Activated CD4-positive, alpha-beta T cell treated with anti-CD3 and anti-CD28 coated beads, Interleukin-2, amount 10 ng/mL, durations not matched to agents 7 days and 5 days (primary cell): Measurements from ENCODE around the gene SRMS. TPM values are rescaled to one million over a fixed set of nuclear protein-coding genes. Genes with fewer than 3 reads are reported as not detected.

ENCODE experiments used
- CTCF ChIA-PET: fragments of 350-600 bp; sonication (Branson Sonifier 250); formaldehyde crosslinking; loops from one replicate; lab custom pipeline; 2021; ENCODE audit warnings: antibody characterized with exemption; lab: Charles Lee
- POLR2A ChIA-PET: fragments of 350-600 bp; sonication (Branson Sonifier 250); formaldehyde crosslinking; loops from one replicate; lab custom pipeline; 2021; ENCODE audit warnings: antibody characterized with exemption; lab: Charles Lee
- DNase-seq: peaks from one replicate; pipeline ENCODE4 v3.0.0-alpha.2; 2020
- H3K27ac Mint-ChIP-seq: one replicate; pipeline ENCODE4 v1.8.0; 2021; ENCODE audit warnings: mild to moderate bottlenecking, moderate library complexity, mixed read lengths
- H3K27me3 Mint-ChIP-seq: one replicate; pipeline ENCODE4 v1.8.0; 2021; ENCODE audit warnings: mixed read lengths
- H3K36me3 Mint-ChIP-seq: one replicate; pipeline ENCODE4 v1.8.0; 2021; ENCODE audit warnings: low read depth, mixed read lengths
- H3K4me1 Mint-ChIP-seq: one replicate; pipeline ENCODE4 v1.8.0; 2021; ENCODE audit warnings: mixed read lengths
- H3K4me3 Mint-ChIP-seq: one replicate; pipeline ENCODE4 v1.8.0; 2021; ENCODE audit warnings: mild to moderate bottlenecking, moderate library complexity, mixed read lengths
- H3K9me3 Mint-ChIP-seq: one replicate; pipeline ENCODE4 v1.8.0; 2021; ENCODE audit warnings: mixed read lengths
- total RNA-seq, 2 experiments: library from RNA; stranded (reverse); gene quantifications; one replicate each; pipeline ENCODE4 v1.2.3, GENCODE V29; 2021

SRMS gene
- total RNA-seq, 2 experiments from 2014 or later, result not detected

- Mint-ChIP-seq H3K27ac (peak overlapping the region; percentile 80), H3K27me3 (no peaks in the 10 kb centered on the region), H3K9me3 (no peaks in the 10 kb centered on the region), H3K4me1 (peaks cover 24% of the 10 kb centered on the region), H3K36me3 (peaks cover 27% of the 10 kb centered on the region), H3K4me3 (peak overlapping the region; percentile 66)
- ChIA-PET POLR2A (no interaction called here), CTCF (interaction anchor here (0.9 to 2.3 kb wide), 5 partner anchors 21 to 91 kb away, joined by 3 to 8 read pairs (median 4); partner anchors contain the start of genes PTK6, RTEL1 and SRMS)
- DNase-seq, result peak; percentile 63
These were observed 20.0 kb upstream of the SRMS start for GRCh38 chr20:63567386-63568169.

DNA sequence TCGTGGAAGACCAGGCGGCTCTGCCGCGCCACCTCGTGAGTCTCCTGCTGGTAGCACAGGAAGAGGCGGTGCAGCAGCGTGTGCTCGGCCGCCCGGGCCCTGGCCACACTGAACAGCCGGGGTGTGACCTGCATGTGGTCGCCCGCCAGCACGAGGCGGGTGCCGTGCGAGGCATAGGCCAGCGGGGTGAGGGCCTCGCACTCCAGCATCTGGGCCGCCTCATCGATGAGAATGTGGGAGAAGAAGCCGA is 19.5 kb upstream of the SRMS start:
- ChIA-PET CTCF (interaction anchor here (0.9 to 2.3 kb wide), 4 partner anchors 20 to 91 kb away, joined by 3 to 8 read pairs (median 5); partner anchors contain the start of genes RTEL1 and SRMS), POLR2A (no interaction called here)
- DNase-seq, result no peak
- Mint-ChIP-seq H3K27ac (no peak overlapping the region), H3K4me1 (peaks cover 24% of the 10 kb centered on the region), H3K4me3 (no peak overlapping the region), H3K36me3 (peaks cover 27% of the 10 kb centered on the region), H3K9me3 (no peaks in the 10 kb centered on the region), H3K27me3 (no peaks in the 10 kb centered on the region)

DNA sequence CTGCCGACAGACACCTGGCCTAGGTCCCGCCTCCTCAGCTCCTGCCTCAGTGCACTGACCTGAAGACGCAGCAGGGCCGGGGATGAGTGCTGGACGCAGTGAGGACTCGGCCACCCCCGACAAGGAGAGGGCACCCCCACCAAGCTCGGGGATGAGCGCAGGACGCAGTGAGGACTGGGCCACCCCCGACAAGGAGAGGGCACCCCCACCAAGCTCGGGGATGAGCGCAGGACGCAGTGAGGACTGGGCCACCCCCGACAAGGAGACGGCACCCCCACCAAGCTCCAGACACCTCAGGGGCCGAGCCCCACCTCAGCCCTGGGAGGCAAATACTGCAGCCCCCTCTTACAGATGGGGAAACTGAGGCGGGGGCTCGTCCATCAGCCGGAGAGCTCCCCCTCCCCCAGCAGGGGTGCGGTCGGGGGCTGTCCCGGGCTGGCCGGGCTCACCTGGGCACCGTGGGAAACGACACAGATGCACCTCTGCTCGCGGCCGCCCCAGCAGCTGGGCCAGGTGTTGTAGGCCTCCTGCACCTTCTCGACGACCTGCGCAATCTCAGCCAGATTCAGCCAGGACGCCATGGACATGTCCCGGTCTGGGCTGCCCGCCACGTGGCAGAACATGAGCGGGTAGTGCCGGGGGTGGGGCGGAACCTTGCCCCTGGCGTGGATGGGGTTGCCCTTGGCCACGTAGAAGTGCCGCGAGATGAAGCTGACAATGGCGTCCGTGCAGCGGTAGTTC is 19.0 kb upstream of the SRMS start:
- Mint-ChIP-seq H3K9me3 (no peaks in the 10 kb centered on the region), H3K4me3 (no peak overlapping the region), H3K36me3 (peaks cover 27% of the 10 kb centered on the region), H3K27me3 (no peaks in the 10 kb centered on the region), H3K4me1 (peaks cover 24% of the 10 kb centered on the region), H3K27ac (no peak overlapping the region)
- DNase-seq, result no peak
- POLR2A ChIA-PET, result no interaction called here
- CTCF ChIA-PET, result interaction anchor here (1.3 to 1.6 kb wide), 2 partner anchors 12 to 69 kb away, joined by 3 to 4 read pairs; no protein-coding TSS in a partner anchor

DNA sequence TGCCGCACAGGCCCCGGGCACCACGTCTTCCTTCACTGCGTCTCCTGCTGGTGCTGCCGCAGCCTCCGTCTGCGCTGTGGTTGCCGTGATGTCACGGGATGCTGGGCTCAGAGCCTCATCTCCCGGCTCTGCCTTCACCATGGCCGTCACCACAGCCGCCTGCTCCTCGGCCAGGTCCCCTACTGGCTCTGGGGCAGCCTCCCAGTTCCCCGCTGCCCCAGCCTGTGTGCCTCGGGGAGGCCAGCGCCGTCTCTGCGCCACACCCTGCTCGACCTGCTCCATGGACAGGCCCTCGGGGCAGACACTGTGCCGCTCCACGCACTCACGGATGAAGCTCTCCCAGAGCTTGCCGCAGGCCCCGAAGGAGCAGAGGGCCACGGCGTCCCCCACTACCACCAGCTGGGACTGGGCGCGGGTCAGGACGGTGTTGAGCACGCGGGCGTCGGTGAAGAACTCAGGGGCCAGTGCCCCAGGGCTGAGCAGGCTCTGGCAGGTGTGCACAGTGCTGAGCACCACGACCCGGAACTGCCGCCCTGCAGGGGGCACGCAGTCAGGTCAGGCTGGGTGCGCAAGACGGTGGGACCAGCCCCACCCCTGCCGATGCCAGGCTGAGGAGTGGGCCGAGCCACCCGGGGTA is 18.3 kb upstream of the SRMS start:
- ChIA-PET CTCF (interaction anchor here (0.6 to 1.6 kb wide), 3 partner anchors 8 to 145 kb away, joined by 3 to 4 read pairs (median 3); partner anchors contain the start of gene HELZ2), POLR2A (no interaction called here)
- no peak for DNase-seq
- Mint-ChIP-seq H3K27me3 (no peaks in the 10 kb centered on the region), H3K9me3 (no peaks in the 10 kb centered on the region), H3K36me3 (peaks cover 32% of the 10 kb centered on the region), H3K27ac (no peak overlapping the region), H3K4me1 (peaks cover 24% of the 10 kb centered on the region), H3K4me3 (no peak overlapping the region)

- ChIA-PET CTCF (interaction anchor here (0.6 to 1.6 kb wide), 4 partner anchors 9 to 145 kb away, joined by 3 to 5 read pairs (median 4); partner anchors contain the start of genes HELZ2 and PTK6), POLR2A (no interaction called here)
- no peaks in the 10 kb centered on the region for H3K27me3 Mint-ChIP-seq
- DNase-seq, result no peak
- no peak overlapping the region for H3K4me3 Mint-ChIP-seq
- H3K9me3 Mint-ChIP-seq, result peaks cover 2% of the 10 kb centered on the region
- H3K27ac Mint-ChIP-seq, result no peak overlapping the region
- H3K4me1 Mint-ChIP-seq, result peaks cover 26% of the 10 kb centered on the region
- H3K36me3 Mint-ChIP-seq, result peaks cover 38% of the 10 kb centered on the region
These were observed 17.6 kb upstream of the SRMS start for GRCh38 chr20:63565021-63565698.

- ChIA-PET POLR2A (no interaction called here), CTCF (interaction anchor here (1.4 kb wide), 1 partner anchor 27 kb away, joined by 5 read pairs; the partner anchor contains the start of gene PTK6)
- peaks cover 2% of the 10 kb centered on the region for H3K9me3 Mint-ChIP-seq
- no peaks in the 10 kb centered on the region for H3K27me3 Mint-ChIP-seq
- H3K4me3 Mint-ChIP-seq, result no peak overlapping the region
- DNase-seq, result no peak
- H3K36me3 Mint-ChIP-seq, result peaks cover 38% of the 10 kb centered on the region
- peaks cover 22% of the 10 kb centered on the region for H3K4me1 Mint-ChIP-seq
- no peak overlapping the region for H3K27ac Mint-ChIP-seq
These were observed 16.7 kb upstream of the SRMS start for GRCh38 chr20:63564036-63564810.

- ChIA-PET CTCF (interaction anchor here (1.1 to 1.6 kb wide), 2 partner anchors 12 to 26 kb away, joined by 4 to 5 read pairs; no protein-coding TSS in a partner anchor), POLR2A (no interaction called here)
- Mint-ChIP-seq H3K4me3 (no peak overlapping the region), H3K27ac (no peak overlapping the region), H3K27me3 (no peaks in the 10 kb centered on the region), H3K9me3 (peaks cover 2% of the 10 kb centered on the region), H3K36me3 (peaks cover 38% of the 10 kb centered on the region), H3K4me1 (peaks cover 17% of the 10 kb centered on the region)
- no peak for DNase-seq
These were observed 15.8 kb upstream of the SRMS start for GRCh38 chr20:63563225-63563935.

DNA sequence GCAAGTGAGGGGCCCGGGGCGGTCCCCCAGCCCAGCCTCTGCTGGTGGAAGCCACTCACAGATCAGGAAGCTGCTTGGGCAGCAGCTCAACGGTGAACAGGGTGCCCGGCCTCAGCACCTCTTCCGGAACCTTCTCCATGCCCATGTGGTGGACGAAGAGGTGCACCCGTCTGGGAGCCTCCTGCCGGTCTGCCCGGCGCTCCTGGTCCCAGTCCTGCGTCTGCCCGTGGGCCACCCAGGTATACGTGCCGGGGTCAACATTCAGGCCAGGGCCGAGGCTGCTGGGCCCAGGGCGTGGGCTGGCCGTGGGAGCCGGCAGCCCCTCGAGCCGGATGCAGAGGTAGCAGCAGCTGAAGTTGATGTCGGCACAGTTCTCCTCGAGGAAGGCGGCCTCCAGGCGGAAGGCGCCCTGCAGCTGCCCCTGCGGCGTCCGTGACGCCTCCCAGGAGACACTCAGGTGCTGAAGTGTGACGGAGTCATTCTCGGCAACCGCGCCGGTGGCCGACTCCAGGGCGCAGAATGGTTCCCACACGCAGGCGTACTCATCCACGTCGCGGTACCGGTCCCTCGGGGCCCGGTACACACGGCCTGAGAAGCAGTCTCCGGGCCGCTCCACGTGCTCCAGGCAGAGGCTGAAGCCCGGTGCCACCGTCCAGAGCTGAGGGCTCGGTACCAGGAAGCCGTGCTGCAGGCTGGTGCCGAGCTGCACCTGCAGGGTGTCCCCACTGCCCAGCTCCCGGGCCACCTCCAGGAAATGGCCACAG is 15.1 kb upstream of the SRMS start:
- H3K4me1 Mint-ChIP-seq, result peaks cover 10% of the 10 kb centered on the region
- H3K27ac Mint-ChIP-seq, result no peak overlapping the region
- ChIA-PET POLR2A (no interaction called here), CTCF (interaction anchor here (0.6 to 1.6 kb wide), 4 partner anchors 11 to 126 kb away, joined by 4 to 5 read pairs (median 4); partner anchors contain the start of gene PTK6)
- H3K9me3 Mint-ChIP-seq, result peaks cover 2% of the 10 kb centered on the region
- no peaks in the 10 kb centered on the region for H3K27me3 Mint-ChIP-seq
- H3K4me3 Mint-ChIP-seq, result no peak overlapping the region
- DNase-seq, result no peak
- H3K36me3 Mint-ChIP-seq, result peaks cover 34% of the 10 kb centered on the region

DNA sequence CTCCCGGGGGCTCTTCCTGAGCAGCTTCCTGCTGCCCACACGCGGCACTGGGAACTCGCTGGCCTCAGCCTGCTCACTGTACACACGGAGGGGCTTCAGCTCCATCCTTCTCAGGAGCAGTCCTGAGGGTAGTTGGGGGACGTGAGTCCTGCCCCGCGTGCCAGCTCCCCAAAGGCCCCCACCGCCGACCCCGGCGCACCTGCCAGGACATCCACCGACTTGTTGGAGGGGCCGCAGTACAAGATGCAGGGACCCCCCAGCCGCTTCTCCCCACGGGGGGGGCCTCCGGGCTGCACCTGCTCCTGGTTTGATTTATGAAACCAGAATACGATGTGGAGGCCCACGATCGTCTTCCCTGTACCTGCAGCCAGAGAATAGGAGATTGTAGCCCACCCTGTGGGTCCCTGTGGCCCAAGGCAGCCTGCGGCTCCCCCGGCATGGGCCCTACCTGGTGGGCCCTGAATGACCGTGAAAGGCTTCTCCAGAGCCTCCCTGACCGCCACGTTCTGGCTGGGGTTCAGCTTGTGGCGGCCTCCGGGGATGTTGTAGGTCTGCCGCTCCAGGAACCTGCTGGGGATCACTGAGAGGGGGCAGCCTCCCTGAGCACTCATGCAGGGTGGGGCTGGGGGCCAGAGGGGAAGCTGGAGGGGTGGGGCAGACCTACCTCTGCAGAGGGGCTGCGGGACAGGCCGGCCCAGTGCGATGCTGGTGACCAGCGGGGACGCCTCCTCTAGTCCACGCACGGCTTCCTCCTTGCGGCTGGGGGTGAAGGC is 14.3 kb upstream of the SRMS start:
- Mint-ChIP-seq H3K36me3 (peaks cover 25% of the 10 kb centered on the region), H3K27ac (no peak overlapping the region), H3K27me3 (no peaks in the 10 kb centered on the region), H3K4me1 (peaks cover 2% of the 10 kb centered on the region), H3K4me3 (no peak overlapping the region), H3K9me3 (peaks cover 2% of the 10 kb centered on the region)
- POLR2A ChIA-PET, result no interaction called here
- no peak for DNase-seq
- CTCF ChIA-PET, result interaction anchor here (0.6 to 1.6 kb wide), 4 partner anchors 10 to 125 kb away, joined by 3 to 5 read pairs (median 4); partner anchors contain the start of gene PTK6
